Measurements from ENCODE around the gene DLEC1.

GRCh38 chr3:38167591-38167990, 128.6 kb downstream of the DLEC1 start:
- TF ChIP-seq TAF1 (IDR thresholded peaks at IDR 0.05; ENCODE audit: borderline replicate concordance, insufficient read depth, low read length) = no peak
- no peak for TF ChIP-seq POLR2AphosphoS5 (IDR thresholded peaks at IDR 0.05; ENCODE audit: low read depth, low read length)
- no peak for TF ChIP-seq REST (IDR thresholded peaks at IDR 0.05; ENCODE audit: insufficient read depth in 1 of 2, low read depth in 2 of 2, low read length in 2 of 2)
- no peak for TF ChIP-seq FOXP2 (optimal IDR thresholded peaks at IDR 0.05; ENCODE audit: borderline replicate concordance, extremely low read depth, extremely low read length, insufficient read depth)

Measured in PFSK-1 (cell line).